HG03354 (cell line): ENCODE data around the gene VNN1.
A peak's percentile ranks its signal among the peaks of the same experiment; 100 is the strongest.
"Not testable (repeated sequence)": the region's sequence is repeated elsewhere in the genome, so short reads cannot be mapped to it uniquely, and the experiment has no call there.

ENCODE experiments used
- ATAC-seq: cut with Tn5 transposase; IDR thresholded peaks from one replicate; pipeline ENCODE4 v1.9.1; 2021; ENCODE audit warnings: mild to moderate bottlenecking; ENCODE audit not compliant: unreplicated experiment, poor library complexity, severe bottlenecking

VNN1 gene

DNA sequence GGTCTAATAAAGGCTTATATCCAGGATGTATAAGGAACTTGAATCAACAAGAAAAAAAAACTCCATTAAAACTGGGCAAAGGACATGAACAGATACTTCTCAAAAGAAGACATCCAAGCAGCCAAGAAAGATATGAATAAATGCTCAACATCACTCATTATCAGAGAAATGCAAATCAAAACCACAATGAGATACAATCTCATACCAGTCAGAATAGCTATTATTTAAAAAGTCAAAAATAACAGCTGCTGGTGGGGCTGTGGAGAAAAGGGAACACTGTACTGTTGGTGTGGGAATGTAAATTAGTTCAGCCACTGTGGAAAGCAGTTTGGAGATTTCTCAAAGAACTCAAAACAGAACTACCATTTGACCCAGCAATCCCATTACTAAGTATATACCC lies 34.8 kb downstream of the VNN1 start:
- peak; percentile 66 for ATAC-seq

DNA sequence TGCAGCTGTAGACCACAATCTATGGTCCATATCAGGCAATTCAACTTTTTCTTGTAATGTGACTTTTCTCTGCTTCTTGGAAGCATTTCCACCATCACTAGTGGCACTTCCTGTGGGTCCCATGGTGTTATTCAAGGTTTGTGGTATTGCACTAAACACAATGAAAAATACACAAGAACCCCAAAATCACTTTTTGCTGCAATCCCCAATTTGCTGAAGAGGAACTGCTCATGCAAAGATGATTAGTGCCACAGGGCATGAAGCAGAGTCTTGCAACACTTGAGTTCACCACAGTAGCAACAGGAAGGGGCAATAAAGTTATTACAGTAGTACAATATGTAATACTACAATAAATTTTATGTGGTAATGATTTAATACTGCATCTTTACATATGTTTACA lies 38.1 kb downstream of the VNN1 start:
- ATAC-seq = no peak

DNA sequence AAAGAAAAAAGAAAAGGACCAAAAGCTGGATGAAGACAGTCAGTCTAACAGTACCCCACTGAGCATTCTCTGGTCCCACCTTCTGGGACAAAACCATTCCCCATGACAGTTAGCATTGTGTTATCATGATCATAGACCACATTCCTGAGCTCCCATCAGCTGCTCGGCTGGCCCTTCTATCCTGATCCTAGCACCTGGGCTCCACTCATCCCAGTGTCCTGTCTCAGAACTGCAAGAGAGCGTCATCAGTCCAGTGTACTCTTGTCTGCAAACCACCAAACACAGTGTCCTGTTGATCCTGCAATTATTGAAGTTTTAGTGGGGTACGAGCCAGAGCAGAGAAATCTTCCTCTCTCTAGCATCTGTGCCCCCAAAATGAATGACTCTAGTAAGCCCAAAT lies 38.9 kb downstream of the VNN1 start:
- no peak for ATAC-seq

DNA sequence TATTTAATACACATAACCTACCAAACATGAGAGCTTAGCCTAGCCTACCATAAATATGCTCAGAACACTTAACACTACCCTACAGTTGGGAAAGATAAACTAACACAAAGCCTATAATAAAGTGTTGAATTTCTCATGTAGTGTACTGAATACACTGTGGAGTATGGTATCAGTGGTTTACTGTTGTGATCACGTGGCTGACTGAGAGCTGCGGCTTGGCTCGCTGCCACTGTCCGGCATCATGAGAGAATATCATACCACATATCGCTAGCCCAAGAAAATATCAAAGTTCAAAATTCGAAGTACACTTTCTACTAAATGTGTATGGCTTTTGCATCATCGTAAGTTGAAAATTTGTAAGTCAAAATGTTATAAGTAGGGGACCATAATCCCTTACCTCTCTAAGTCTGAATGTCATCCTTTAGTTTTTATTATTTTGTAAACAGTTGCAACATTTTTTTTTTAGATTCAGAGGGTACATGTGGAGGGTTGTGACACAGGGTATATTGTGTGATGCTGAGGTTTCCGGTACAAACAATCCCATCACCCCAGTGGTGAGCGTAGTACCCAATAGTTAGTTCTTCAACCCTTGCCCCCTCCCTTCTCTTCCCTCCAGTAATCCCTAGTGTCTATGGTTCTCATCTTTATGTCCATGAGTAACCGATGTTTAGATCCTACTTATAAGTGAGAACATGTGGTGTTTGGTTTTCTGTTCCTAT lies 40.3 kb downstream of the VNN1 start:
- no peak for ATAC-seq

DNA sequence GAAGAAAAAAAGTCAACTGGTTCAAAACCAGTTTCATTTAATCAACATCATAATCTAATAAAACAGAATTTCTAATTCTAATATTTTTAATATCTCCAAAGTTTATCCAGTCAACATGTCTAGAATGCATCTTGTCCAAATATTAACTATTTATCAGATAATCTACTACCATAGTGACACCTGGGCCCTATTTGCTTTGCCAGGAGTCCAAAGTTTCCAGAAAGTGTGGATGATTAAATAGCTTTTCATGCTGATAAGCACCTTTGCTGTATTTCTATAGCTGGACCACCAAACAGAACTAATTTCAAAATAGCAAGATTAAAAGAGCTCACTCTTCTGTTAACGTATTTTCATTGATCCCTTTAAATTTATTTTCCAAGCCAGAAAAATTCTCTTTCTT lies 42.6 kb downstream of the VNN1 start:
- no peak for ATAC-seq

DNA sequence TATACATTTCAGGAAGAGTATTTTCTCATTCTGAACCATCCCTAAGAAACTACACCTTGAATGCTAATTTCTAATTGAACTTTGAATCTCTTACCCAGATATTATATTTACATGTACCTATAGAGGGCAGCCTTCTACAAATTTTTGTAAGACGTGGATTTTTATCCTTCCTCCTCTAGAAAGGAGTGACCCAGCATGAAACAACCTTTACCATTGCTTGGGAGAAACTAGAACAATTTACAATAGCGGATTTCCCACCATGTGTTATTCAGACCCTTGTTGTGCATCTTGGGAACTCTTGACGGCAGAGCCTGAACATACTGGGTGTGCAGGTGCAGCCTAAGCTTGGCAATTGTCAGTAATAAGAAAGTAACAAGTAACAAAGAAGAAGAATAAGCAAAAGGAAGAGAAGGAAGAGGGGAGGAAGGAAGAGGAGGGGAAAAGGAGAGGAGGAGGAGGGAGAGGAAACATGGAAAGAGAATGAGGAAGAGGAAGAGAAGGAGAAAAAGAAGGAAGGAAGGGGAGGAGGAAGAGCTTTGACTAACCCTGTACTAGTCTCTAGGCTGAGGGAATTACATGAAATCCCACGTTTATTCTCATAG lies 44.1 kb downstream of the VNN1 start:
- ATAC-seq = peak; percentile 60

DNA sequence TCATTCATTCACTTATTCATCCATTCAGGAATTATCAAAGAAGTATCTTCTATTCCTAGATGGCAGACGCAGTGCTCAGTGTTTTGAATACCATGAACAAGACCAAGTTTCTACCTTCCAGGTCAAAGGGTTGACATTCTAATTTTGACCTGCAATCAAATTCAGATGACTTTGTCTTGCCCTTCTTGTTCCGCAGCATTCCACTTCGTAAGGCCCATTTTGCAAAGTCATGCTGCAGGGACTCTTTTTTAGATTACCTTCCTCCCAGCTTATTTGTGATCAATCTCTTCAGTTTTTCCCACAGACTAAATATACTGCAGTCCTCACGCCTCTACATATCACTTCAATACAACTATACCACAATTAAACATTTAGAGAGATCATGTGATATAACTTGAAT lies 47.7 kb downstream of the VNN1 start:
- no peak for ATAC-seq

DNA sequence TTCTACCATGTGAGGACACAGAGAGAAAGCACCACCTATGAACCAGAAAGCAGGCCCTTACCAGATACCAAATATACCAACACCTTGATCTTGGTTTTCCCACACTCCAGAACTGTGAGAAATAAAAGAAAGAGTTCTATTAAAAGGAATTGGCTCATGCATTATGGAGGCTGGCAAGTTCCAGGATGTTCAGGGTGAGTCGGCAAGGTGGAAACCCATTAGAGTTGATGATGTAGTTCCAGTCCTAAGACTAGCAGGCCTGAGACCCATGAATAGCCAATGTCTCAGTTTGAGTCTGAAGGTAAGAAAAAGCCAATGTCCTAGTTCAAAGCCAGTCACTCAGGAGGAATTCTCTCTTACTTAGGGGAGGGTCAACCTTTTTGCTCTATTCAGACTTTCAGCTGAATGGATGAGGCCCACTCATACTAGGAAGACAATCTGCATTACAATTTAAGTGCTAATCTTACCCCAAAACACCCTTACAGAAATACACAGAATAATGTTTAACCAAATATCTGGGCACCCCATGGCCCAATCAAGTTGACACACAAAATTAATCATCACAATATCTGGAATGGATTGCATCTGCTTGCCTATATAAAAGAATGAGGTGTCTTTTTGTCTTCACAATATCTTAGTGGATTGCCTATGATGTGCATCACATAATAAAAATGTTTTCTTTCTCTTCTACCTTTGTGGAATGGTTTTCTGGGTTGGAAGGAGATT lies 49.4 kb downstream of the VNN1 start:
- no peak for ATAC-seq

DNA sequence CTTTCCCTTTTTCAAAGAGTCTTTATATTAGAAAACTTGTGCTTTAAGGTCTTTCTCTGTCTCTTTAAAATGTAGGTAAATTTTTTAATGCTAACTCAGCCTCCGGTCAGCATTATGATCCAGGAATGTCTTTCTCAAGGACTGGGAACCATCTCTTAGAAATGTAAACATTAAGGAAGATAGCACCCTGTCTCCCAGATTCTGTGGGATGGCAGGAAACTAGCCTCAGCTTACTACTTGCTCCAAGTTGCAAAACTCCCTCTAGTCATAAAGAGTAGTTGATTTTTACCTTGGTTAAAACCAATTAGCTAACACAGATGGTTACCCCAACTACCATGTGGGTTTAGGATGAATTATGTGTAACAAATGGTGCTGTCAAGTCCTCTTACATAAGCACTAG lies 50.2 kb downstream of the VNN1 start:
- ATAC-seq = no peak

DNA sequence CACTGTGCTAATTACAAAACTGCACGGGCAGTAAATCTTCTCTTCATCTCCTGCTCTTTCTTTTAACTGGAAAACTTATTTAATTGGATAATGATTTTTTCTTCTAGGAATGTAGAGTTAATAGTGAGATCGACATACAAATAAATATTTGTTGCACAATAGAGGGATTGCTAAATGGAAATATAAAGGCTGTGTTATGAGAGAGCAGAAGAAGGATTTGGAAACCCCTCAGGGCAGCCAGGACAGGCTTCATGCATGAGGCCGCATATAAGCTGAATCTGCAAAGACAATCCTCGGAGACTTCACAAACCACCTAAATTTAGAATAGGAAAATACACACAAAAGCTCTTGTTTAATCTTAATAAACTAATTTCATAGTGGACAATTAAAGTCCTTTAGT lies 51.9 kb downstream of the VNN1 start:
- no peak for ATAC-seq

DNA sequence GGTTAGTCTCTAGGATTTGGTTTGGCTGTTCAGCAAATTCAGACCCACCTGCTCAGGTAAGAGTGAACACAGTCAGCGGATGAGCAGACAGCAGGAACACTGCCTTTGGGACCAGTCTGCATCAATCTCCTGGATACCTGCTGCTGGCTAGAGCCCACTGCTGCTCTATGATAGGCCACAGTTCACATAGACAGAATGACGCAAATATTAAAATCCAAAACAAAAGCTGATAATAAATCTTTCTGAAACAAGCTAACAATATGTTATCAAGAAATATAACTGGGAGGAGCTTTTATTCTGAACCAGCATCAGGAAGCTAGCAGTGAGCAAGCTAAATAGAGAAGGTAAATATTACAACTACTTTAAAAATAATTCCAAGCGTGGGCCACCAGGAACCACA lies 54.8 kb downstream of the VNN1 start, which contains the start of gene TAAR1:
TAAR1 (minus strand) TSS at position 101 of the 400 bp plus-strand sequence. CDS start 13,179 bp downstream, outside the sequence.
- no peak for ATAC-seq

DNA sequence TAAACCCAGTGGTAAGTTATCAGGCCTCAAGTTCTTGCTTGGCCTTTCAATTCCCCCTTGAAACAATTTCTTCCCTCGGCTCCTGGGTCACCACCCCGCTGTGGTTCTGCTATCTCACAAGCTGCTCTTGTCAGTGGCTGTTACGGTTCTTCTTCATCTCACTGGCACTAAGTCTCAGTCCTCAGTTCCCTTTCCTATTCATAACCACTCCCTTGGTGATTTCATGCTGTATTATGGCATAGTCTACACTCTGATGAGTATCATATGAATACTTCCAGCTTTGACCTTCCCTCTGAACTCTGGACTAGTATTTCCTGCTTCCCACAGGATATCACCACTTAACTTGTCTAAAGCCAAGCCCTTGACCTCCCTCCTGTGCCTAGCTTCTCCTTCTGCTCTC lies 62.8 kb downstream of the VNN1 start:
- ATAC-seq = peak; percentile 35

DNA sequence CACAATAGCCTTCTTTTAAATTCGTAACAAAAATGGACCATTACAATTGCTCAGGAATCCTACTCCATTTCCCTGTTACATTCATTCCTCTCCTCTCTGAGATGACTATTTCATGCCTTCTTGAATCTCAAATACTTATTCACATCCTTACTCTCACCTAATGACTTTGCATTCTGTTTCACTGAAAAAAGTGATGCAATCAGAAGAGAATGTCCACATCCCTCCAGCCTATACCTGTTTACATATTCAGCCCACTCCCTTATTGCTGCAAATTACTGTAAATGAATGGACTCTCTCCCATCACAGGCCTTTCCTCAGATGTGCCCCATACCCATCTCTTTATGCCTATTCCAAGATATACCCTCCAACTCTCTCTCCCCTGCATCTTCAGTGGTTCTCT lies 63.4 kb downstream of the VNN1 start:
- no peak for ATAC-seq

DNA sequence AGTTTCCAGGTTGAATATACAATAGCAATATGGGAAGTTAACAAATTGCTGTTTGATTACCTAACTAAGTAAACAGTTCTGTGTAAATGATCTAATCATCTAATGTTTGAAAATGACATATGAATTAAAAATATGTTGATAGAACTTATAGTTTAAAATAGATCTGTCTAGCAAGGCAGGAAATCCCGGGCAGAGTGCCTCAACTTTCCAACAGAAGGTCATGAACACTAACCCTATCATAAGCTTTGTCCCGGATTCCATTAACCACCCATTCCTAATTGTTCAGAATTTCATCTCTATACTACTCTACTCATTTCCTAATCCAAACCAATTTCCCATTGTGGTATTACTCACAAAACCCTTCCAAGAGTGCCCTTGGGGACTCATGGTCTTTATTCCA lies 65.0 kb downstream of the VNN1 start:
- ATAC-seq = no peak

DNA sequence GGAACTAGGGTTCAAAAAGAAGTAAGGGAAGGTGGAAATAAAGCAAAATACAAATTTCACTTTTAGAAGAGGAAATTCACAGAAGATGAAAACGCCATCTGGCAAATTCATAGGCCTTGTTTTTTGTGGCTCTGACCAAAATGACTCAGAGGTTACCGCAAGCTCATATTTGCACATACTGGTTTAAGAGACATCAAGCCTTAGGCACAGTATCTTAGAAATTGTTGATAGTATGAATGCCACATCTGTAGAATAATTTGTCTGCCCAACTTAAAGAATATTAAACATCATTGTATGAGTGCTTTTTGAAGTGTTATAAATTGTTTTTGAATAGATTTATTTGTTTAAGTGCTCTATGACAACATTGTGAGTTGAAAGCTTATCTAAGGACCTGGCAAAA lies 65.5 kb downstream of the VNN1 start:
- ATAC-seq = peak; percentile 92

DNA sequence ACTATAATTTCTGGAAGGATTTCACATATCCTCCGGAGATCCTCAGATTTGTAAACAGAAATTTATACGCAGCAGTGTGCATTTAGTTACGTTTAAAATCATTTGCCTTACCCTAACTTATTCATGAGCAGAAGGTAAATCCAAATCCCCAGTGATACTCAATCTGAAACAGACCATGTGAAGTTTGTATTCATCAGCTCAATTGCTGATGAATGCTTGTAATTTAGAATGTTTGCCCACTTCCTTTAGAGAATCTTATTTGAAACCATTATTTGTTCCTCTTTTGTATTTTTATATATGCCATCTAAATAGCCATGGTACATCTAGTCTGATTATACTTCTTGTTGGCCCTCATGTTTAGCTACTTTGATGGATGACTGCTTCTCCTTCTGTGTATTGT lies 70.3 kb downstream of the VNN1 start:
- no peak for ATAC-seq

DNA sequence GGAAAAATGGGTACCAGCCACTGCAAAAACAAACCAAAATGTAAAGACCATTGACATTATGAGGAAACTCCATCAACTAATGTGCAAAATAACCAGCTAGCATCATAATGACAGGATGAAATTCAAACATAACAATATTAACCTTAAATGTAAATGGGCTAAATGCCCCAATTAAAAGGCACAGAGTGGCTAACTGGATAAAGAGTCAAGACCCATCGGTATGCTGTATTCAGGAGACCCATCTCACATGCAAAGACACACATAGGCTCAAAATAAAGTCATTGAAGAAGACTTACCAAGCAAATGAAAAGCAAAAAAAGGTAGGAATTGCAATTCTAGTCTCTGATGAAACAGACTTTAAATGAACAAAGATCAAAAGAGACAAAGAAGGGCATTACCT lies 76.7 kb downstream of the VNN1 start:
- not testable (repeated sequence) for ATAC-seq

DNA sequence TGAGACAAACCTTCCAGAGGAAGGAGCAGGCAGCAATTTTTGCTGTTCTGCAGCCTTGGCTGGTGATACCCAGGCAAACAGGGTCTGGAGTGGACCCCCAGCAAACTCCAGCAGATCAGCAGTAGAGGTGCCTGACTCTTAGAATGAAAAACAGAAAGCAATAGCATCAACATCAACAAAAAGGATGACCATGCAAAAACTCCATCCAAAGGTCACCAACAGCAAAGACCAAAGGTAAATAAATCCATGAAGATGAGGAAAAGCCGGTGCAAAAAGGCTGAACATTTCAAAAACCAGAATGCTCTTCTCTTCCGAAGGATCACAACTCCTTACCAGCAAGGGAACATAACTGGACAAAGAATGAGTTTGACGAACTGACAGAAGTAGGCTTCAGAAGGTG lies 77.9 kb downstream of the VNN1 start:
- ATAC-seq = not testable (repeated sequence)

DNA sequence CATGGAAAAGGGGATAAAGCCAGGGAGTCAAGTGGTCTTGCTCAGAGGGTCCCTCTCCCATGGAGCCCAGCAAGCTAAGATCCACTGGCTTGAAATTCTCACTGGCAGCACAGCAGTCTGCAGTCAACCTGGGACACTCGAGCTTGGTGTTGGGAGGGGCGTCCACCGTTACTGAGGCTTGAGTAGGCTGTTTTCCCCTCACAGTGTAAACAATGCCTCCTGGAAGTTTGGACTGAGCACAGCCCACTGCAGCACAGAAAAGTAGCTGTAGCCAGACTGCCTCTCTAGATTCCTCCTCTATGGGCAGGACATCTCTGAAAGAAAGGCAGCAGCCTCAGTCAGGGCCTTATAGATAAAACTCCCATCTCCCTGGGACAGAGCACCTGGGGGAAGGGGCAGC lies 78.6 kb downstream of the VNN1 start:
- ATAC-seq = not testable (repeated sequence)

DNA sequence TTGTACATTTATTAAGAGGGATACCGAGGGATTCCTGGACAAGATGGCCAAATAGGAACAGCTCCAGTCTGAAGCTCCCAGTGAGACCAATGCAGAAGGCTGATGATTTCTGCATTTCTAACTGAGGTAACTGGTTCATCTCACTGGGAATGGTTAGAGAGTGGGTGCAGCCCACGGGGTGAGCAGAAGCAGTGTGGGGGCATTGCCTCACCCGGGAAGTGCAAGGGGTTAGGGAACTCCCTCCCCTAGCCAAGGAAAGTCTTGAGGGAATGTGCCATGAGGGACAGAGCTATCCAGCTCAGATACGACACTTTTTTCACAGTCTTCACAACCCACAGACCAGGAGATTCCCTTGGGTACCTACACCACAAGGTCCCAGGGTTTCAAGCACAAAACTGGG lies 79.1 kb downstream of the VNN1 start:
- ATAC-seq = no peak

DNA sequence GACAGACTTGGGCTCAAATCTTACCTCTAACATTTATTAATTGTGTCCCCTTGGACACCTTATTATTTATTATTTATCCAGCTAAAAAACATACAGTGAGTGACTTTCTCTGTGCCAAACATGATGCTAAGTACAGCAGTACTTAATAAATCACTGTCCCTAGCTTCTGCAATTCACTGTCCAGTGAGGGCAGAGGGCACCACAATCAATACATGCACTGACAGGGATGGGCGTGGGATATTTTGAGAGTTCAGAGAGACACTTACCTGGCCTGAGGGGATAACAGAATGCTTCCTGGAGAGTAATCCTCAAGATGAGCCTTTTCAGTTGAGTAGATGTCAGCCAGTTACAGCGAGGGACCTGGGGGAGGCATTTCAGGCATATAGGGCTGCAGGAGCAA lies 80.5 kb downstream of the VNN1 start:
- no peak for ATAC-seq
